Measurements from ENCODE around the gene SLC17A1. TPM values are rescaled to one million over a fixed set of nuclear protein-coding genes. Genes with fewer than 3 reads are reported as not detected.
A peak's percentile ranks its signal among the peaks of the same experiment; 100 is the strongest.

The SLC17A1 gene
- total and polyA plus RNA-seq, 4 donors = 3.9 to 25.8 (median 11.4) TPM

DNA sequence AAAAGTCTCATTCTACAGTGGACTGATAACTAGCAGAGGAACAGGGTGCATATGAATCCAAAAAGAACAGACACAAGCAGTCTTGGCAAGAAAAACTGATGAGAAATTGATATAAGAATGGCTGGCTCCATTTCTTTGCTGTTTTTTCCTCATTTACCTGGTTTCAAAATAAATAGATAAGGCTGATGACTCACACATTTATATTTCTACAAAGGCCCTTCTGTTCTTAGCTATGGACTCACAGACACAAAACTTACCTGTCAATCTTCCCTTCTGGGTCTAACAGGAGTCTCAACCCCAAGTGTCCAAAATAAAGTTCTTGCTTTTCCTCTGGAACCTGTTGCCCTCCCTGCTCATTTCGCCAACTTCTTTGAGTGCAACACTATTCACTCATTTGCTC lies 76.4 kb downstream of the SLC17A1 start:
- Histone ChIP-seq H3K9ac (ENCODE audit: low read depth in 1 of 2, low read length in 2 of 2) (peak overlapping the region in 1 of 2 donors; percentile 68), H3K4me3 (ENCODE audit: low read depth in 1 of 3, low read length in 3 of 3) (peak overlapping the region; percentile 54 to 69 (median 68)), H3K9me3 (ENCODE audit: control insufficient read depth in 4 of 4, low read length in 3 of 4) (no peaks in the 10 kb centered on the region), H3K27ac (ENCODE audit: low read depth in 1 of 2, low read length in 2 of 2) (peak overlapping the region; percentile 74 to 83), H3K27me3 (ENCODE audit: control insufficient read depth in 4 of 4, insufficient read depth in 4 of 4, low read length in 3 of 4) (no peaks in the 10 kb centered on the region), H3K36me3 (ENCODE audit: control insufficient read depth in 4 of 4, insufficient read depth in 3 of 4, low read depth in 1 of 4, low read length in 3 of 4) (no peaks in the 10 kb centered on the region), H3K4me1 (ENCODE audit: control insufficient read depth in 4 of 4, insufficient read depth in 4 of 4, low read length in 3 of 4) (peaks cover 6 to 40% (median 29%) of the 10 kb centered on the region in 4 donors)
- 31% methylated on average over 1 of the region's 1 CpG for WGBS
- no peak for DNase-seq (ENCODE audit: low spot score)
- no peak for TF ChIP-seq HNF4G (IDR thresholded peaks at IDR 0.05)
- no peak for TF ChIP-seq RXRA (IDR thresholded peaks at IDR 0.05)
- TF ChIP-seq, protein P1, sequence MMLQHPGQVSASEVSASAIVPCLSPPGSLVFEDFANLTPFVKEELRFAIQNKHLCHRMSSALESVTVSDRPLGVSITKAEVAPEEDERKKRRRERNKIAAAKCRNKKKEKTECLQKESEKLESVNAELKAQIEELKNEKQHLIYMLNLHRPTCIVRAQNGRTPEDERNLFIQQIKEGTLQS (IDR thresholded peaks at IDR 0.05) = no peak
- peak; percentile 2 for TF ChIP-seq YY1 (IDR thresholded peaks at IDR 0.05)
- TF ChIP-seq, protein P2, sequence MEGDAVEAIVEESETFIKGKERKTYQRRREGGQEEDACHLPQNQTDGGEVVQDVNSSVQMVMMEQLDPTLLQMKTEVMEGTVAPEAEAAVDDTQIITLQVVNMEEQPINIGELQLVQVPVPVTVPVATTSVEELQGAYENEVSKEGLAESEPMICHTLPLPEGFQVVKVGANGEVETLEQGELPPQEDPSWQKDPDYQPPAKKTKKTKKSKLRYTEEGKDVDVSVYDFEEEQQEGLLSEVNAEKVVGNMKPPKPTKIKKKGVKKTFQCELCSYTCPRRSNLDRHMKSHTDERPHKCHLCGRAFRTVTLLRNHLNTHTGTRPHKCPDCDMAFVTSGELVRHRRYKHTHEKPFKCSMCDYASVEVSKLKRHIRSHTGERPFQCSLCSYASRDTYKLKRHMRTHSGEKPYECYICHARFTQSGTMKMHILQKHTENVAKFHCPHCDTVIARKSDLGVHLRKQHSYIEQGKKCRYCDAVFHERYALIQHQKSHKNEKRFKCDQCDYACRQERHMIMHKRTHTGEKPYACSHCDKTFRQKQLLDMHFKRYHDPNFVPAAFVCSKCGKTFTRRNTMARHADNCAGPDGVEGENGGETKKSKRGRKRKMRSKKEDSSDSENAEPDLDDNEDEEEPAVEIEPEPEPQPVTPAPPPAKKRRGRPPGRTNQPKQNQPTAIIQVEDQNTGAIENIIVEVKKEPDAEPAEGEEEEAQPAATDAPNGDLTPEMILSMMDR (IDR thresholded peaks at IDR 0.05; ENCODE audit: low read depth, low read length, missing input control) = no peak
- peak in 1 of 2 donors; percentile 62 for TF ChIP-seq JUND (IDR thresholded peaks at IDR 0.05)

DNA sequence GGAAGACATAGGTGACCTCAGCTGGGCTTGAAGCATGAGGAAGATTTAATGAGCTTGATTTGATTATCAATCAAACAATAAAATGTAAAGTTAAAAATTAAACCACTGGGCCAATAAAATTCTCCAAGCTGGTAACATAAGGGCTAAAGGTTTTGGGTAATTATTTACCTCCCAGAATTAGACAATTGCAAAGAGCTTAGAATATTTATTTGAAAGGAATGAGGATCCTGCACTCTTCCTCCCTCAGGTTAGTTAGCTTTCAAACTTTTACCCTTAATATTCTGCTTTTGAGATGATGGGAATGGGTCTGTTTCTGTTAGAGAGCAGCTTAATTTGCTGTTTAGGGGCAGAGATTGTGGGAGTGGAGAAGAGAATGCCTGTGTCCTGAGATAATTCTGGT lies 77.3 kb downstream of the SLC17A1 start, which contains the start of gene SLC17A4:
TSS of gene SLC17A4 (plus strand) at position 208 of the 400 bp plus-strand sequence. CDS start 7,221 bp downstream, outside the sequence.
- Histone ChIP-seq H3K9ac (ENCODE audit: low read depth in 1 of 2, low read length in 2 of 2) (peak within 1 kb of the TSS in 1 of 2 donors; percentile 68), H3K9me3 (ENCODE audit: control insufficient read depth in 4 of 4, low read length in 3 of 4) (no peaks in the 10 kb centered on the region), H3K36me3 (ENCODE audit: control insufficient read depth in 4 of 4, insufficient read depth in 3 of 4, low read depth in 1 of 4, low read length in 3 of 4) (no peaks in the 10 kb centered on the region), H3K4me3 (ENCODE audit: low read depth in 1 of 3, low read length in 3 of 3) (peak within 1 kb of the TSS; percentile 54 to 69 (median 68)), H3K27ac (ENCODE audit: low read depth in 1 of 2, low read length in 2 of 2) (peak within 1 kb of the TSS; percentile 74 to 83), H3K4me1 (ENCODE audit: control insufficient read depth in 4 of 4, insufficient read depth in 4 of 4, low read length in 3 of 4) (peaks cover 6 to 40% (median 28%) of the 10 kb centered on the region in 4 donors), H3K27me3 (ENCODE audit: control insufficient read depth in 4 of 4, insufficient read depth in 4 of 4, low read length in 3 of 4) (no peaks in the 10 kb centered on the region)
- DNase-seq (ENCODE audit: low spot score) = no peak
- TF ChIP-seq, protein P3, sequence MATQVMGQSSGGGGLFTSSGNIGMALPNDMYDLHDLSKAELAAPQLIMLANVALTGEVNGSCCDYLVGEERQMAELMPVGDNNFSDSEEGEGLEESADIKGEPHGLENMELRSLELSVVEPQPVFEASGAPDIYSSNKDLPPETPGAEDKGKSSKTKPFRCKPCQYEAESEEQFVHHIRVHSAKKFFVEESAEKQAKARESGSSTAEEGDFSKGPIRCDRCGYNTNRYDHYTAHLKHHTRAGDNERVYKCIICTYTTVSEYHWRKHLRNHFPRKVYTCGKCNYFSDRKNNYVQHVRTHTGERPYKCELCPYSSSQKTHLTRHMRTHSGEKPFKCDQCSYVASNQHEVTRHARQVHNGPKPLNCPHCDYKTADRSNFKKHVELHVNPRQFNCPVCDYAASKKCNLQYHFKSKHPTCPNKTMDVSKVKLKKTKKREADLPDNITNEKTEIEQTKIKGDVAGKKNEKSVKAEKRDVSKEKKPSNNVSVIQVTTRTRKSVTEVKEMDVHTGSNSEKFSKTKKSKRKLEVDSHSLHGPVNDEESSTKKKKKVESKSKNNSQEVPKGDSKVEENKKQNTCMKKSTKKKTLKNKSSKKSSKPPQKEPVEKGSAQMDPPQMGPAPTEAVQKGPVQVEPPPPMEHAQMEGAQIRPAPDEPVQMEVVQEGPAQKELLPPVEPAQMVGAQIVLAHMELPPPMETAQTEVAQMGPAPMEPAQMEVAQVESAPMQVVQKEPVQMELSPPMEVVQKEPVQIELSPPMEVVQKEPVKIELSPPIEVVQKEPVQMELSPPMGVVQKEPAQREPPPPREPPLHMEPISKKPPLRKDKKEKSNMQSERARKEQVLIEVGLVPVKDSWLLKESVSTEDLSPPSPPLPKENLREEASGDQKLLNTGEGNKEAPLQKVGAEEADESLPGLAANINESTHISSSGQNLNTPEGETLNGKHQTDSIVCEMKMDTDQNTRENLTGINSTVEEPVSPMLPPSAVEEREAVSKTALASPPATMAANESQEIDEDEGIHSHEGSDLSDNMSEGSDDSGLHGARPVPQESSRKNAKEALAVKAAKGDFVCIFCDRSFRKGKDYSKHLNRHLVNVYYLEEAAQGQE (IDR thresholded peaks at IDR 0.05) = peak; percentile 35
- no peak for TF ChIP-seq FOXA1 (IDR thresholded peaks at IDR 0.05)
- peak in 1 of 2 donors; percentile 15 for TF ChIP-seq RXRA (IDR thresholded peaks at IDR 0.05)
- peak; percentile 72 for TF ChIP-seq TAF1 (conservative IDR thresholded peaks at IDR 0.05)
- TF ChIP-seq, protein P1 (IDR thresholded peaks at IDR 0.05) = no peak
- TF ChIP-seq HNF4A (conservative IDR thresholded peaks at IDR 0.05) = peak; percentile 30 to 34
- TF ChIP-seq RAD21 (IDR thresholded peaks at IDR 0.05) = no peak
- peak in 1 of 2 donors; percentile 22 for TF ChIP-seq JUND (IDR thresholded peaks at IDR 0.05)
- TF ChIP-seq, protein P2 (IDR thresholded peaks at IDR 0.05; ENCODE audit: low read depth, low read length, missing input control) = no peak
- TF ChIP-seq, protein P4, sequence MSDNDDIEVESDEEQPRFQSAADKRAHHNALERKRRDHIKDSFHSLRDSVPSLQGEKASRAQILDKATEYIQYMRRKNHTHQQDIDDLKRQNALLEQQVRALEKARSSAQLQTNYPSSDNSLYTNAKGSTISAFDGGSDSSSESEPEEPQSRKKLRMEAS (IDR thresholded peaks at IDR 0.05) = no peak
- TF ChIP-seq GABPA (IDR thresholded peaks at IDR 0.05 in 1 of 2, conservative IDR thresholded peaks at IDR 0.05 in 1 of 2) = no peak

Data from liver (tissue), 9 donors.